ENCODE data around the gene MS4A4E.

DNA sequence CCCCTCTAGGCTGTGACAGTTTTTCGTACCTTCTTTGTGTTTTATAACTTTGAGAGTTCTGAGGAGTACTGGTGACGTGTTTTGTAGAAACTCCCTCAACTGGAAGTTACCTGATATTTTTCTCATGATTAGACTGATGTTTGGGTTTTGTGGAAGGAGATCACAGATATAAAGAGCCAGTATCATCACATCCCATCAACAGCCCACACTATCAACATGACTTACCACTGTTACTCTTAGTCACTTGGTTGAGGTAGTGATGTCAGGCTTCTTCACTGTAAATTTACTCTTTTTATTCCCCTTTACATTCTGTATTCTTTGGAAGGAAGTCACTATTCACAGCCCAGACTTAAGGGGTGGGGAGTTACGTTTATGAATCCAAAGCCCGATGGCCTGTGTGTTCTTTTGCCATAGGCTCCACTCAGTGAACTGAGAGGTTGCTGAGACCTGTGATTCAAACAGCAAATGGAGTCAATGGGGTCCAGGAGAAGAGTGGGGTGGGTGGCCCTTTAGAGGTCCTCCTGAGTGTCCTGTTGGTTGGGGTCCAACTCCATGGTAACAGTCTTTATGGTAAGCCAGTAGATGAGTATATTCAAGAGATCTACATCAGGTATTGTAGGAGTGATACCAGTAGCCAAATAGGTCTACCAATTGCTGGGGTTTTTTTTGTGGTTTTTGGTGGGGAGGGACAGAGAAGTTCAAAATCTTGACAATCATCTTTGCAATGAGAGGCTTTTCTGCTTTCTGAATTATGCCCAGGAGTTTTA is 15.2 kb upstream of the MS4A4E start:
- TF ChIP-seq, protein P1, sequence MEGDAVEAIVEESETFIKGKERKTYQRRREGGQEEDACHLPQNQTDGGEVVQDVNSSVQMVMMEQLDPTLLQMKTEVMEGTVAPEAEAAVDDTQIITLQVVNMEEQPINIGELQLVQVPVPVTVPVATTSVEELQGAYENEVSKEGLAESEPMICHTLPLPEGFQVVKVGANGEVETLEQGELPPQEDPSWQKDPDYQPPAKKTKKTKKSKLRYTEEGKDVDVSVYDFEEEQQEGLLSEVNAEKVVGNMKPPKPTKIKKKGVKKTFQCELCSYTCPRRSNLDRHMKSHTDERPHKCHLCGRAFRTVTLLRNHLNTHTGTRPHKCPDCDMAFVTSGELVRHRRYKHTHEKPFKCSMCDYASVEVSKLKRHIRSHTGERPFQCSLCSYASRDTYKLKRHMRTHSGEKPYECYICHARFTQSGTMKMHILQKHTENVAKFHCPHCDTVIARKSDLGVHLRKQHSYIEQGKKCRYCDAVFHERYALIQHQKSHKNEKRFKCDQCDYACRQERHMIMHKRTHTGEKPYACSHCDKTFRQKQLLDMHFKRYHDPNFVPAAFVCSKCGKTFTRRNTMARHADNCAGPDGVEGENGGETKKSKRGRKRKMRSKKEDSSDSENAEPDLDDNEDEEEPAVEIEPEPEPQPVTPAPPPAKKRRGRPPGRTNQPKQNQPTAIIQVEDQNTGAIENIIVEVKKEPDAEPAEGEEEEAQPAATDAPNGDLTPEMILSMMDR (conservative IDR thresholded peaks at IDR 0.05) = no peak
- TF ChIP-seq EZH2 (IDR thresholded peaks at IDR 0.05; ENCODE audit: low read depth) = no peak

All from PC-9 (cell line).